ENCODE data around the gene SASH3. TPM values are rescaled to one million over a fixed set of nuclear protein-coding genes. Genes with fewer than 3 reads are reported as not detected.

Gene SASH3
- polyA plus RNA-seq, 1 of the 3 experiments (the other 2 are of a cell fraction) = not detected

GRCh38 chrX:129760981-129761380 is 18.8 kb upstream of the SASH3 start:
- no peak overlapping the region for H3K4me3 ChIP-seq (ENCODE audit: low read depth in 2 of 2, low read length in 1 of 2)
- H3F3A ChIP-seq (replicated peaks; ENCODE audit: insufficient read depth) = no peaks in the 10 kb centered on the region
- no peak for TF ChIP-seq FOXJ3 (CRISPR knock-in tag; IDR thresholded peaks at IDR 0.05)
- TF ChIP-seq SIN3A (IDR thresholded peaks at IDR 0.05; ENCODE audit: borderline replicate concordance, low read depth, low read length) = no peak
- no peak for TF ChIP-seq IRF3 (IDR thresholded peaks at IDR 0.05; ENCODE audit: low read depth, low read length)
- no peak for TF ChIP-seq SMC3 (IDR thresholded peaks at IDR 0.05; ENCODE audit: low read depth, low read length)
- TF ChIP-seq RXRA (IDR thresholded peaks at IDR 0.05; ENCODE audit: borderline replicate concordance, low read depth) = no peak
- no peak for TF ChIP-seq NRF1 (IDR thresholded peaks at IDR 0.05; ENCODE audit: low read depth, low read length)
- no peak for TF ChIP-seq USF2 (IDR thresholded peaks at IDR 0.05; ENCODE audit: borderline replicate concordance, low read depth, low read length)
- no peak for TF ChIP-seq MEF2A (IDR thresholded peaks at IDR 0.05; ENCODE audit: borderline replicate concordance, low read depth)
- TF ChIP-seq POLR2AphosphoS5 (IDR thresholded peaks at IDR 0.05; ENCODE audit: low read depth, low read length) = no peak
- TF ChIP-seq, protein P1, sequence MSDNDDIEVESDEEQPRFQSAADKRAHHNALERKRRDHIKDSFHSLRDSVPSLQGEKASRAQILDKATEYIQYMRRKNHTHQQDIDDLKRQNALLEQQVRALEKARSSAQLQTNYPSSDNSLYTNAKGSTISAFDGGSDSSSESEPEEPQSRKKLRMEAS (IDR thresholded peaks at IDR 0.05; ENCODE audit: low read depth) = no peak
- no peak for TF ChIP-seq RCOR1 (IDR thresholded peaks at IDR 0.05; ENCODE audit: low read length)
- no peak for TF ChIP-seq GABPA (IDR thresholded peaks at IDR 0.05; ENCODE audit: low read depth)
- TF ChIP-seq TAF1 (IDR thresholded peaks at IDR 0.05; ENCODE audit: borderline replicate concordance, low read depth, low read length) = no peak
- TF ChIP-seq, protein P2, sequence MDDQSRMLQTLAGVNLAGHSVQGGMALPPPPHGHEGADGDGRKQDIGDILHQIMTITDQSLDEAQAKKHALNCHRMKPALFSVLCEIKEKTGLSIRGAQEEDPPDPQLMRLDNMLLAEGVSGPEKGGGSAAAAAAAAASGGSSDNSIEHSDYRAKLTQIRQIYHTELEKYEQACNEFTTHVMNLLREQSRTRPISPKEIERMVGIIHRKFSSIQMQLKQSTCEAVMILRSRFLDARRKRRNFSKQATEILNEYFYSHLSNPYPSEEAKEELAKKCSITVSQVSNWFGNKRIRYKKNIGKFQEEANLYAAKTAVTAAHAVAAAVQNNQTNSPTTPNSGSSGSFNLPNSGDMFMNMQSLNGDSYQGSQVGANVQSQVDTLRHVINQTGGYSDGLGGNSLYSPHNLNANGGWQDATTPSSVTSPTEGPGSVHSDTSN (IDR thresholded peaks at IDR 0.05) = no peak
- TF ChIP-seq FOSL2 (IDR thresholded peaks at IDR 0.05; ENCODE audit: borderline replicate concordance, low read depth) = no peak
- no peak for TF ChIP-seq RFX5 (IDR thresholded peaks at IDR 0.05; ENCODE audit: low read length)
- no peak for TF ChIP-seq NFIC (IDR thresholded peaks at IDR 0.05; ENCODE audit: borderline replicate concordance)
- no peak for TF ChIP-seq FOXM1 (IDR thresholded peaks at IDR 0.05; ENCODE audit: low read depth)
- no peak for TF ChIP-seq MXI1 (IDR thresholded peaks at IDR 0.05; ENCODE audit: low read depth, low read length)
- TF ChIP-seq ELF1 (IDR thresholded peaks at IDR 0.05) = no peak
- no peak overlapping the region for H3K4me2 ChIP-seq
- no peaks in the 10 kb centered on the region for H3K9me2 ChIP-seq
- no peaks in the 10 kb centered on the region for H3K36me3 ChIP-seq (replicated peaks in 1 of 2; ENCODE audit: control insufficient read depth in 1 of 2, insufficient read depth in 2 of 2, low read length in 1 of 2)
- no peak overlapping the region for H3K9ac ChIP-seq
- H3K4me1 ChIP-seq (ENCODE audit: control insufficient read depth in 1 of 2, insufficient read depth in 2 of 2, low read depth in 1 of 2, low read length in 1 of 2) = peaks cover 0 to 8% of the 10 kb centered on the region in 2 experiments; a peak in 1 of 4 replicates
- ChIA-PET POLR2A (no interaction called here), CTCF (interaction anchor here (1.3 kb wide), 1 partner anchor 62 kb away, joined by 3 read pairs; no protein-coding TSS in a partner anchor)
- H3K27ac ChIP-seq (ENCODE audit: low read depth in 2 of 2, low read length in 1 of 2) = no peak overlapping the region
- H3K79me2 ChIP-seq (ENCODE audit: insufficient read depth) = no peaks in the 10 kb centered on the region
- no peak overlapping the region for H2AFZ ChIP-seq (ENCODE audit: low read depth)
- peaks cover 3% of the 10 kb centered on the region; the same call in 1 of the 2 replicates for H3K27me3 ChIP-seq (ENCODE audit: insufficient read depth)
- no peaks in the 10 kb centered on the region for H3K9me3 ChIP-seq
- WGBS (ENCODE audit: low lambda C conversion rate) = 44% methylated on average over 3 of the region's 6 CpGs
- no peaks in the 10 kb centered on the region for H4K20me1 ChIP-seq (ENCODE audit: insufficient read depth)
- DNase-seq = no peak
